ENCODE results near the gene NGRN. TPM values are rescaled to one million over a fixed set of nuclear protein-coding genes. Genes with fewer than 3 reads are reported as not detected.

The NGRN gene
- total and polyA plus RNA-seq, 2 of the 4 experiments (the other 2 are of a cell fraction), result 39.6 to 46.2 TPM

GRCh38 chr15:90221246-90221900 is 44.1 kb upstream of the NGRN start:
- TF ChIP-seq, protein P1, sequence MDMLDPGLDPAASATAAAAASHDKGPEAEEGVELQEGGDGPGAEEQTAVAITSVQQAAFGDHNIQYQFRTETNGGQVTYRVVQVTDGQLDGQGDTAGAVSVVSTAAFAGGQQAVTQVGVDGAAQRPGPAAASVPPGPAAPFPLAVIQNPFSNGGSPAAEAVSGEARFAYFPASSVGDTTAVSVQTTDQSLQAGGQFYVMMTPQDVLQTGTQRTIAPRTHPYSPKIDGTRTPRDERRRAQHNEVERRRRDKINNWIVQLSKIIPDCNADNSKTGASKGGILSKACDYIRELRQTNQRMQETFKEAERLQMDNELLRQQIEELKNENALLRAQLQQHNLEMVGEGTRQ (IDR thresholded peaks at IDR 0.05; ENCODE audit: low read depth, low read length), result no peak
- peak; percentile 89 for TF ChIP-seq CTCF (conservative IDR thresholded peaks at IDR 0.05; ENCODE audit: low read depth, low read length)
- peak; percentile 95 for TF ChIP-seq RAD21 (IDR thresholded peaks at IDR 0.05; ENCODE audit: low read length)
- TF ChIP-seq SMC3 (IDR thresholded peaks at IDR 0.05; ENCODE audit: low read depth, low read length), result peak; percentile 88
- CTCF ChIA-PET, result interaction anchor here (0.6 to 1.8 kb wide), 11 partner anchors 9 to 308 kb away, joined by 3 to 11 read pairs (median 4); partner anchors contain the start of genes CIB1, GDPGP1 and SEMA4B
- dilution Hi-C loops (cut with HindIII; ENCODE audit: low sequenced_read_pairs, unreplicated experiment), result no loop called here

More at GRCh38 chr15:90221246-90221900, 44.1 kb upstream of the NGRN start:
- ATAC-seq (ENCODE audit: low read depth) (peak; percentile 98), DNase-seq (peak; percentile 86)
- H3K4me2 ChIP-seq (ENCODE audit: low read depth, low read length), result no peak overlapping the region
- H3K4me1 ChIP-seq (ENCODE audit: control insufficient read depth, insufficient read depth, low read length), result peaks cover 3% of the 10 kb centered on the region; the same call in 1 of the 2 replicates
- no peak overlapping the region for H4K8ac ChIP-seq (ENCODE audit: low read depth in 2 of 2, low read length in 2 of 2)
- H2BK20ac ChIP-seq (ENCODE audit: low read depth, low read length), result no peak overlapping the region
- H4K5ac ChIP-seq (ENCODE audit: low read depth, low read length), result no peak overlapping the region
- no peak overlapping the region; the same call in 1 of the 2 replicates for H2BK120ac ChIP-seq (ENCODE audit: low read depth, low read length)
- H2AK5ac ChIP-seq (ENCODE audit: low read depth, low read length), result peak overlapping the region; percentile 56; the same call in 1 of the 2 replicates
- H2BK15ac ChIP-seq (ENCODE audit: low read depth, low read length), result no peak overlapping the region
- H3K56ac ChIP-seq (ENCODE audit: extremely low read depth, insufficient read depth, low read length), result no peak overlapping the region
- peaks cover 27% of the 10 kb centered on the region for H3K36me3 ChIP-seq (ENCODE audit: control insufficient read depth, insufficient read depth, low read length)
- H3K18ac ChIP-seq (ENCODE audit: low read depth, low read length), result no peak overlapping the region
- POLR2A ChIA-PET (ENCODE audit: unreplicated experiment), result no interaction called here
- H3K9ac ChIP-seq (ENCODE audit: low read depth, low read length), result no peak overlapping the region
- H3K23ac ChIP-seq (ENCODE audit: low read depth, low read length), result no peak overlapping the region
- in situ Hi-C loops (cut with MboI; ENCODE audit: low sequenced_read_pairs) (loop anchor here (10.0 kb wide), 1 partner anchor 327 kb away; the partner anchor contains the start of gene AP3S2), intact Hi-C loops (cut with micrococcal nuclease) (loop anchor here (1.0 to 10.0 kb wide), 2 partner anchors 137 to 323 kb away; no protein-coding TSS in a partner anchor)
- peak overlapping the region; percentile 85 for H2AK9ac ChIP-seq (replicated peaks; ENCODE audit: low read depth, low read length, poor library complexity)
- no peak overlapping the region for H2BK5ac ChIP-seq (ENCODE audit: low read depth, low read length, poor library complexity, severe bottlenecking)
- H4K91ac ChIP-seq (ENCODE audit: insufficient read depth, low read depth, low read length), result no peak overlapping the region; the same call in 1 of the 2 replicates
- H3K4ac ChIP-seq (ENCODE audit: low read depth, low read length), result peak overlapping the region; percentile 59
- H4K20me1 ChIP-seq (ENCODE audit: insufficient read depth, low read length), result no peaks in the 10 kb centered on the region
- WGBS, 2 experiments (ENCODE audit: extremely low coverage in 2 of 2, insufficient read length in 1 of 2), result 23% methylated on average over 5 of the region's 14 CpGs; no CpG with 5 or more reads in 1 of the 2 experiments
- peak overlapping the region; percentile 68 for H2AFZ ChIP-seq (replicated peaks; ENCODE audit: low read length, poor library complexity)
- H3K4me3 ChIP-seq (ENCODE audit: insufficient read depth, low read depth, low read length), result no peak overlapping the region
- H3K79me1 ChIP-seq (ENCODE audit: low read depth in 1 of 2, low read length in 2 of 2), result peaks cover 3 to 4% of the 10 kb centered on the region in 2 experiments; a peak in 2 of 4 replicates
- H3K14ac ChIP-seq (replicated peaks; ENCODE audit: low read depth, low read length), result no peak overlapping the region
- no TSS peak for BruUV-seq (replicated peaks)
- H3K27me3 ChIP-seq (ENCODE audit: control insufficient read depth, insufficient read depth, low read length), result no peaks in the 10 kb centered on the region
- H3K9me1 ChIP-seq (ENCODE audit: insufficient read depth, low read length), result no peaks in the 10 kb centered on the region
- no peaks in the 10 kb centered on the region for H3K9me3 ChIP-seq (ENCODE audit: control insufficient read depth, insufficient read depth, low read length)
- no peak overlapping the region for H3K27ac ChIP-seq (ENCODE audit: insufficient read depth, low read length)
